ENCODE measurements around the gene TJAP1.
"Not testable (repeated sequence)": the region's sequence is repeated elsewhere in the genome, so short reads cannot be mapped to it uniquely, and the experiment has no call there.

The TJAP1 gene

GRCh38 chr6:43523284-43523683 is 45.9 kb downstream of the TJAP1 start:
- DNase-seq (ENCODE audit: low read depth), result no peak
- TF ChIP-seq CTCF (IDR thresholded peaks at IDR 0.05; ENCODE audit: insufficient read depth, low read depth, low read length, missing control alignments), result no peak
- H3K4me3 ChIP-seq (ENCODE audit: low read depth, low read length), result no peak overlapping the region

GRCh38 chr6:43524483-43524961 is 47.2 kb downstream of the TJAP1 start:
- no peak overlapping the region for H3K4me3 ChIP-seq (ENCODE audit: low read depth, low read length)
- no peak for DNase-seq (ENCODE audit: low read depth)
- no peak for TF ChIP-seq CTCF (IDR thresholded peaks at IDR 0.05; ENCODE audit: insufficient read depth, low read depth, low read length, missing control alignments)

GRCh38 chr6:43532201-43532600 is 54.8 kb downstream of the TJAP1 start:
- no peak for TF ChIP-seq CTCF (IDR thresholded peaks at IDR 0.05; ENCODE audit: insufficient read depth, low read depth, low read length, missing control alignments)

GRCh38 chr6:43538986-43539385 is 61.6 kb downstream of the TJAP1 start:
- DNase-seq (ENCODE audit: low read depth); H3K4me3 ChIP-seq (ENCODE audit: low read depth, low read length): not testable (repeated sequence)

More at GRCh38 chr6:43532201-43532600, 54.8 kb downstream of the TJAP1 start:
- H3K4me3 ChIP-seq (ENCODE audit: low read depth, low read length), result no peak overlapping the region
- no peak for DNase-seq (ENCODE audit: low read depth)

GRCh38 chr6:43539409-43539808 is 62.0 kb downstream of the TJAP1 start:
- not testable (repeated sequence) for H3K4me3 ChIP-seq (ENCODE audit: low read depth, low read length); DNase-seq (ENCODE audit: low read depth)

- DNase-seq (ENCODE audit: low read depth), result no peak
- no peak overlapping the region for H3K4me3 ChIP-seq (ENCODE audit: low read depth, low read length)
Observed at GRCh38 chr6:43540507-43540906, 63.1 kb downstream of the TJAP1 start.

GRCh38 chr6:43541774-43542471 is 64.6 kb downstream of the TJAP1 start:
- no peak overlapping the region for H3K4me3 ChIP-seq (ENCODE audit: low read depth, low read length)
- peak; percentile 53 for DNase-seq (ENCODE audit: low read depth)
- TF ChIP-seq CTCF (IDR thresholded peaks at IDR 0.05; ENCODE audit: insufficient read depth, low read depth, low read length, missing control alignments), result no peak

More at GRCh38 chr6:43540507-43540906, 63.1 kb downstream of the TJAP1 start:
- no peak for TF ChIP-seq CTCF (IDR thresholded peaks at IDR 0.05; ENCODE audit: insufficient read depth, low read depth, low read length, missing control alignments)

GRCh38 chr6:43544461-43544860 is 67.1 kb downstream of the TJAP1 start:
- no peak for DNase-seq (ENCODE audit: low read depth)
- no peak overlapping the region for H3K4me3 ChIP-seq (ENCODE audit: low read depth, low read length)

More at GRCh38 chr6:43544461-43544860, 67.1 kb downstream of the TJAP1 start:
- TF ChIP-seq CTCF (IDR thresholded peaks at IDR 0.05; ENCODE audit: insufficient read depth, low read depth, low read length, missing control alignments), result no peak
